ENCODE results near the gene HES6. TPM values are rescaled to one million over a fixed set of nuclear protein-coding genes. Genes with fewer than 3 reads are reported as not detected.

Gene HES6
- total RNA-seq, 1 experiment from 2014 or later = 8.4 TPM

DNA sequence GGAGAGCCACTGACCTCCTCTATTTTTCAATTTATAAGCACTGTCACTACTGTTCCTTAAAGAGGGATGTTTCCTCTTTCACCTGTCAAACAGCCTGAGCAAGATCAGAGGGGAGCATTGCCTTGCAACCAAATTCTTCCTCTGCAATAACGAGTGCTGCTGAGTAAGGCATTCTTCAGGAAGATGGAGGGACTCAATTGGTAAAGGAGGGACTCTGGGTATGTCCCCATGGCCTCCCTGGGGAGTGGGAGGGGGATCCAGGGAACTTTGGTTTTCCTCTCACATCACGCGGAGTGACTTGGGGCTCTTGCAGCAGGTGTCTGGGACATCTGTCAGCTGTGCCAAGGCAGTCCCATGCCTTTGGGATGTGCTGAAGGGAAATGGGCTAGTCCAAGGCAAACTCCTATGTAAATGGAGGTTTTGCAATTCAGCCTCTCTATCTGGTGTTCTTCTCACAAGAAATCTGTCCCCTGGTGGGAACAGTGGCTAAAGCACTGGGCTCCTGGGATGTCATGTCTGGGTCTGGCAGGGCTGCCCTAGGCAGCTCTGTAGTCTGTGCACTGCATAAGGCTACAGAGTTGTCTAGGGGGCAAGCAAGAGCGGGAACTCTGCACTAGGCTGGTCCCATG is 14.4 kb upstream of the HES6 start:
- CTCF ChIA-PET = interaction anchor here (0.6 kb wide), 1 partner anchor 555 kb away, joined by 22 read pairs; no protein-coding TSS in a partner anchor
- no TSS peak for BruUV-seq (replicated peaks)
- no peak overlapping the region for H2AFZ ChIP-seq

DNA sequence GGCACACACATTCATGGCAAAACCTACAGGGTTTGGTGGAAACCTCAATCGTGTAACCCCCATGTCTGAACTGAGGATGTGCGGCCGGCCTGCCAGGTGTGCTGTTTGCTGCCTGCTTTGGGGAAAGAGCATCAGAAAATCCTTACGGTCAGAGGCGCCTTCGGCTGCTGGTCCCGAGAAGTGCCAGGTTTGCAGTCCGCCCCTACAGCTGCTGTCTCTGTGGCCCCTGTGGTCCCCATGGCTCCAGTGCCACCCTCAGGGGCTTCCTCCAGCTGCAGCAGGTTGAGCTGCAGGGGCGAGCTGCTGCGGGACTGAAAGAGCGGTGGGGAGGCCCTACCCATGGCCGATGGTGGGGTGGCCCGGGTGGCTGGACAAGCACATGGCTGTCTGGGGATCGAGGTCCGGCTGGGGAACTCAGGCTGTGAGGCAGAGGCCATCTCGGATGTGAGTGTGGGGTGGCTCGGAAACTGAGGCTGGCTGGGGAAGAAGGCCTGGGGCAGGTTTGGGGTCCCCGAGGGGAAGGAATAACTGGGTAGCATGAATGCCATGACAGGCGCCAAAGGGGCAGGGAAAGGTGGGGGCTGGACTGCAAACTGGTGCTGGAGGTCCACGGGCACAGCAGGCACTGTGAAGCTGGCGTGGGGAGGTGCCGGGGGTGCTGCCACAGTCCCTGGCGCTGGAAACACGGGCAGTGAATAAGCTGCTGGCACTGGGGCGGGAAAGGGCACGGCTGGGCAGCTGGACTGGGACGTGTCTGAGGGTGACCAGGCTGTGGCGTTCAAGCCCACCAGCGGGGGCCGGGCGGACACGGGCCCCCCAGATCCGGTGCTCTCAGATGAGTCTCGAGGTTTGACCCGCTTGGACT is 13.2 kb upstream of the HES6 start:
- Histone ChIP-seq H3K9me3 (ENCODE audit: insufficient read depth, low read depth) (no peaks in the 10 kb centered on the region), H3F3A (ENCODE audit: insufficient read depth, low read depth) (no peaks in the 10 kb centered on the region), H3K27ac (no peak overlapping the region), H3K27me3 (ENCODE audit: insufficient read depth, low read depth) (no peaks in the 10 kb centered on the region), H3K4me1 (replicated peaks; ENCODE audit: insufficient read depth) (no peaks in the 10 kb centered on the region), H3K4me3 (no peak overlapping the region), H2AFZ (no peak overlapping the region), H3K4me2 (no peak overlapping the region), H3K36me3 (ENCODE audit: low read depth) (0 out of 2 replicates have a peak, but pooled peaks cover 5% of the 10 kb centered on the region), H3K9me2 (ENCODE audit: insufficient read depth) (no peaks in the 10 kb centered on the region), H4K20me1 (ENCODE audit: insufficient read depth) (no peaks in the 10 kb centered on the region), H3K79me2 (ENCODE audit: low read depth) (no peaks in the 10 kb centered on the region)
- intact Hi-C loops (cut with micrococcal nuclease; ENCODE audit: unreplicated experiment) = loop anchor here (10.0 kb wide), 1 partner anchor 738 kb away; no protein-coding TSS in a partner anchor
- POLR2A ChIA-PET (ENCODE audit: unreplicated experiment) = interaction anchor here (0.7 kb wide), 1 partner anchor 89 kb away, joined by 5 read pairs; no protein-coding TSS in a partner anchor
- CTCF ChIA-PET = interaction anchor here (0.6 kb wide), 1 partner anchor 1821 kb away, joined by 6 read pairs; no protein-coding TSS in a partner anchor
- no TSS peak for BruUV-seq (replicated peaks)
- TF ChIP-seq EZH2 (IDR thresholded peaks at IDR 0.05; ENCODE audit: low read depth) = no peak
- TF ChIP-seq, protein P1, sequence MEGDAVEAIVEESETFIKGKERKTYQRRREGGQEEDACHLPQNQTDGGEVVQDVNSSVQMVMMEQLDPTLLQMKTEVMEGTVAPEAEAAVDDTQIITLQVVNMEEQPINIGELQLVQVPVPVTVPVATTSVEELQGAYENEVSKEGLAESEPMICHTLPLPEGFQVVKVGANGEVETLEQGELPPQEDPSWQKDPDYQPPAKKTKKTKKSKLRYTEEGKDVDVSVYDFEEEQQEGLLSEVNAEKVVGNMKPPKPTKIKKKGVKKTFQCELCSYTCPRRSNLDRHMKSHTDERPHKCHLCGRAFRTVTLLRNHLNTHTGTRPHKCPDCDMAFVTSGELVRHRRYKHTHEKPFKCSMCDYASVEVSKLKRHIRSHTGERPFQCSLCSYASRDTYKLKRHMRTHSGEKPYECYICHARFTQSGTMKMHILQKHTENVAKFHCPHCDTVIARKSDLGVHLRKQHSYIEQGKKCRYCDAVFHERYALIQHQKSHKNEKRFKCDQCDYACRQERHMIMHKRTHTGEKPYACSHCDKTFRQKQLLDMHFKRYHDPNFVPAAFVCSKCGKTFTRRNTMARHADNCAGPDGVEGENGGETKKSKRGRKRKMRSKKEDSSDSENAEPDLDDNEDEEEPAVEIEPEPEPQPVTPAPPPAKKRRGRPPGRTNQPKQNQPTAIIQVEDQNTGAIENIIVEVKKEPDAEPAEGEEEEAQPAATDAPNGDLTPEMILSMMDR (conservative IDR thresholded peaks at IDR 0.05) = no peak
- DNase-seq = no peak

More for the DNA sequence above, 14.4 kb upstream of the HES6 start:
- no peak overlapping the region for H3K27ac ChIP-seq
- H3K4me1 ChIP-seq (replicated peaks; ENCODE audit: insufficient read depth) = no peaks in the 10 kb centered on the region
- H3K4me2 ChIP-seq = no peak overlapping the region
- no peak for TF ChIP-seq EZH2 (IDR thresholded peaks at IDR 0.05; ENCODE audit: low read depth)
- TF ChIP-seq, protein P1 (conservative IDR thresholded peaks at IDR 0.05) = no peak
- no peak for DNase-seq
- H3F3A ChIP-seq (ENCODE audit: insufficient read depth, low read depth) = no peaks in the 10 kb centered on the region
- H3K9me2 ChIP-seq (ENCODE audit: insufficient read depth) = no peaks in the 10 kb centered on the region
- H3K4me3 ChIP-seq = no peak overlapping the region
- no peaks in the 10 kb centered on the region for H3K9me3 ChIP-seq (ENCODE audit: insufficient read depth, low read depth)
- no peaks in the 10 kb centered on the region for H3K79me2 ChIP-seq (ENCODE audit: low read depth)
- no peaks in the 10 kb centered on the region for H4K20me1 ChIP-seq (ENCODE audit: insufficient read depth)
- POLR2A ChIA-PET (ENCODE audit: unreplicated experiment) = no interaction called here
- intact Hi-C loops (cut with micrococcal nuclease; ENCODE audit: unreplicated experiment) = loop anchor here (10.0 kb wide), 1 partner anchor 739 kb away; no protein-coding TSS in a partner anchor
- 0 out of 2 replicates have a peak, but pooled peaks cover 5% of the 10 kb centered on the region for H3K36me3 ChIP-seq (ENCODE audit: low read depth)
- no peaks in the 10 kb centered on the region for H3K27me3 ChIP-seq (ENCODE audit: insufficient read depth, low read depth)

DNA sequence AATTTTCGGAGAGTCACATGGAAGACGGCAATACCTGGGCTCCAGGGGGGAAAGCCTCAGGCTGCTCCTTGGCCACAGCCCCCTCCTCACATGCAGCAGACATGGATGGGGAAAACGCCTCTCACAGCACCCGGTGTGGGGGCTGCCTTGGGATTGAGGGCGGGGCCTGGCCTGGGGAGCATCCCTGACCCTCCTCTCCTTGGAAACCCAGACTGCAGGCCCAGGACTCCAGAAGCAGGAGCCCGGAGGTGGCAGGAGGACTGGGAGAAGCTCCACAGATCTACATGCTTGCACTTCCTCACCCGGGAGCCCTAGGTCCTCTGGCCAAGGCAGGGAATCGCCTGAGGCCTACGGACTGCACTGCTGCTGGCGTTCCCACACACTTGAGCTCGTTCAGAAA is 12.1 kb upstream of the HES6 start:
- BruUV-seq (replicated peaks) = no TSS peak
- intact Hi-C loops (cut with micrococcal nuclease; ENCODE audit: unreplicated experiment) = loop anchor here (10.0 kb wide), 1 partner anchor 737 kb away; no protein-coding TSS in a partner anchor

More for the DNA sequence above, 12.1 kb upstream of the HES6 start:
- H3K36me3 ChIP-seq (ENCODE audit: low read depth) = 0 out of 2 replicates have a peak, but pooled peaks cover 5% of the 10 kb centered on the region
- H2AFZ ChIP-seq = no peak overlapping the region
- TF ChIP-seq EZH2 (IDR thresholded peaks at IDR 0.05; ENCODE audit: low read depth) = no peak
- TF ChIP-seq, protein P1 (conservative IDR thresholded peaks at IDR 0.05) = no peak
- no peaks in the 10 kb centered on the region for H3K9me3 ChIP-seq (ENCODE audit: insufficient read depth, low read depth)
- DNase-seq = no peak
- POLR2A ChIA-PET (ENCODE audit: unreplicated experiment) = no interaction called here
- no peak overlapping the region for H3K27ac ChIP-seq
- no peaks in the 10 kb centered on the region for H3K79me2 ChIP-seq (ENCODE audit: low read depth)
- no peaks in the 10 kb centered on the region for H3F3A ChIP-seq (ENCODE audit: insufficient read depth, low read depth)
- H4K20me1 ChIP-seq (ENCODE audit: insufficient read depth) = no peaks in the 10 kb centered on the region
- H3K4me1 ChIP-seq (replicated peaks; ENCODE audit: insufficient read depth) = peaks cover 4% of the 10 kb centered on the region
- no peaks in the 10 kb centered on the region for H3K9me2 ChIP-seq (ENCODE audit: insufficient read depth)
- H3K27me3 ChIP-seq (ENCODE audit: insufficient read depth, low read depth) = no peaks in the 10 kb centered on the region
- H3K4me2 ChIP-seq = no peak overlapping the region
- CTCF ChIA-PET = interaction anchor here (0.6 kb wide), 1 partner anchor 91 kb away, joined by 3 read pairs; no protein-coding TSS in a partner anchor
- H3K4me3 ChIP-seq = no peak overlapping the region
